Stimulated activated CD8-positive, alpha-beta memory T cell treated with anti-CD3 and anti-CD28 coated beads, Interleukin-15, amount 100 ng/mL, for 24 hours (primary cell): Measurements from ENCODE around the gene EXOC4.
"Not testable (repeated sequence)": the region's sequence is repeated elsewhere in the genome, so short reads cannot be mapped to it uniquely, and the experiment has no call there.

Experiments used
- DNase-seq: peaks from one replicate; pipeline ENCODE4 v3.0.0-alpha.2; 2020; ENCODE audit warnings: low read depth

EXOC4 gene

DNA sequence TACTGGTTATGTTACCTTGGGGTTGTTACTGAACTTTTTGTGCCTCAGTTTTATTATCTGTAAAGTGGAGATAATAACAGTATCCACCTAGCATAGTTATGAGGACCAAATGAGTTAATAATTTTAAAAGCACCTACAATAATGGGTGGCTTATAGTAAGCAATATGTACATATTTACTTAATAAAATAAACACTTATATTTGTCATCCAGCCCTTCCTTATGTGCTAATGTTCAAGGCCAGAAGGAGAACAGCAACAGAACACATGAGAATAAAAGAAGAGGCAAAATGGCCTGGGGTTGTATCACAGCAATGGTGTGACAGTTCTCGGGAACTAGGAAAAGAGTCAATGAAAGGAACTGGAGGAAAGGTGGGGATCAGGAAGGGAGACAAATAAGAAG lies 618.9 kb downstream of the EXOC4 start:
- no peak for DNase-seq

DNA sequence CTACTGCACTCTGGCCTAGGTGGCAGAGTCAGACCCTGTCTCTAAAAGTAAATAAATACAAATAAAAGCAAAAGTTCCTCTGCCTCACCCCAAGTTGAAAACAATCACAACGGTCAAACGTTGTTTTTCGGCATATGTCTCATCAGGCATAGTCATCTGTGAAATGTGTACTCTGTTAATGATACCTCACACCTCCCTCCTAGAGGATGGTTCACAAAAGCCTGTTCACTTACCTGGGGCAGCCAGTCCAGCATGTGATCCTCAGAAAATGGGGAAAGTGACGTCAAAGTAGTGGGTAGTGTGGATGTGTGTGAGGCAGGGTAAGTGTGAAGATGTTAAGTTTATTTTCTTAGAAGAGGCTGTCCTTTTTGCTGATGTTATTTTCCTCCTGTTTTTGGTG lies 620.3 kb downstream of the EXOC4 start:
- DNase-seq = no peak

DNA sequence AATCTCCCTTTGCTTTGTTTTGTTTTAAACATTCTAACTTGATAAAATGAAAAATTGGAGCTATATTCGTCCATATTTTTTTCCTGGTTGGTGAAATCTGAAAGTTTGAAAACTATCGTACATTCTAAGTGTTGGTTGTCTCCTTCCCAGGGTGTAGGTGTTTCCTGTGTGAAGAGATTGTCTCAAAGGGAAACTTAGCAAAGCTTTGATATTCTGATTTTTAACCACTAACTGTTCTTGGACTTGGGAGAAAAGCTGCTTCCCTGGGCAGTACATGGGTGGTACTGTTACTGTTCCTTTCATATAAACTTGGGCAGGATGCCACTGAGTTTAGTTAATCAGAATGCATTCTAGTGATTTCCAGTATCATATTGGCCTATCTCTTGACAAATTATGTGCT lies 620.8 kb downstream of the EXOC4 start:
- no peak for DNase-seq

DNA sequence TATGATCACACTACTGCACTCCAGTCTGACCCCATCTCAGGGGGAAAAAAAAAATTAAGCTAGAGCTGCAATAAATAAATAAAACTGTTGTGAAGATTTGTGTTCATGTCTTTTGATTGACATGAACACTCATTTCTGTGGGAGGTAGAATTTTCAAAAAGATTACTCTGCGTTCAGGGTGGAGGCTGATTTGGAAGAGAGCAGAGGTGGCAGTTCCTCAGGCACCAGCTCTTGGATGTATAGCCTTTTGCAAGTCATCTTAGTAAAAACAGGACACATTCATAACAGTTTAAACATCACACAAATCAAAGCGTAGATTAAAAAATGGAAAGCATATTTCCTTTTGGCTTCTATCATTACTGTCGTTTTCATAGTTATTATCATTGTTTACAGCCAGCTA lies 630.7 kb downstream of the EXOC4 start:
- DNase-seq = no peak

GRCh38 chr7:133885213-133885612 lies 632.3 kb downstream of the EXOC4 start:
- no peak for DNase-seq

DNA sequence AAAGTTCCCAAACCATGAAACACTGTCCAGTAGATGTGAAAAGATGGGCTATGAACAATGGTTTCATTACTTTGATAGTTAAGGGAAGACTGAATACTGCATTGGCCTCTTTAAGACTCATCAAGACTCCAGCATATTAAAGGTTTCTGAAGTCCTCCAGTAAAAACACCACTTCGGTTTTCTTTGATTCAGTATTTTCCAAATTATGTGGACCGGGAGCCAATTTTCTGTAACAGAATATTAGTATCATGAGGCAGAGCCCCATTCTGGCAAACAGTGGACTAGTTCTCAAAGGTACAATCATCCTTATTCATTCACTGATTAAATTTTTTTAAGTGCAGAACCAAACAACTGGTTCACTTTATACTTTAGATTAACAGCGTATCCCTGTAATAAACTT lies 633.2 kb downstream of the EXOC4 start:
- DNase-seq = no peak

- DNase-seq = no peak
These were observed 633.9 kb downstream of the EXOC4 start for GRCh38 chr7:133886797-133887196.

GRCh38 chr7:133887459-133887858 lies 634.6 kb downstream of the EXOC4 start:
- DNase-seq = no peak

GRCh38 chr7:133888061-133888930 lies 635.4 kb downstream of the EXOC4 start:
- no peak for DNase-seq

- no peak for DNase-seq
These were observed 651.9 kb downstream of the EXOC4 start for GRCh38 chr7:133904776-133905175.

DNA sequence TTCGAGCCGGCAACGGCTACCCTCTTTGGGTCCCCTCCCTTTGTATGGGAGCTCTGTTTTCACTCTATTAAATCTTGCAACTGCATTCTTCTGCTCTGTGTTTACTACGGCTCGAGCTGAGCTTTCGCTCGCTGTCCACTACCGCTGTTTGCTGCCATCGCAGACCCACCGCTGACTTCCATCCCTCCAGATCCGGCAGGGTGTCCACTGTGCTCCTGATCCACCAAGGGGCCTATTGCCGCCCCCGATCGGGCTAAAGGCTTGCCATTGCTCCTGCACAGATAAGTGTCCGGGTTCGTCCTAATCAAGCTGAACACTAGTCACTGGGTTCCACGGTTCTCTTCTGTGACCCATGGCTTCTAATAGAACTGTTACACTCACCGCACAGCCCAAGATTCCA lies 653.7 kb downstream of the EXOC4 start:
- not testable (repeated sequence) for DNase-seq

DNA sequence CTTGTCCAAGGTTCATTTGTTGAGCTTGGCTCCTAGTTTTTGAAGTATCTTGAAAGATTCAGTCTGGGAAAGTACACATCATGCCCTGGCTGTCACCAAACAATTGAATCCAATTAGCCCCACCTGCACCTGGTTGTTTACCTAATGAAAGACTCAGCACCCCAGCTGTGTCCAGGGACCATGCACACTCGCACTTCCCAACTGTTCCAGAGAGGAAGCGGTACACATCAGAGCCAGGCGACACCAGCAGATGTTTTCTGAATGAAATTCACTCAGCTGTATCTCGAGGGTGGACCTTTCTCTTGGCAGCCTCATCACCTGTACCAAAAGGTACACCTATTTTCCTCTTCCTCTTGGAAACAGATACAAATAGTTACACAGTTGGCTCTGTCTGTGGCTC lies 657.9 kb downstream of the EXOC4 start:
- DNase-seq = no peak

GRCh38 chr7:133911724-133912123 lies 658.8 kb downstream of the EXOC4 start:
- no peak for DNase-seq

GRCh38 chr7:133912916-133913697 lies 660.2 kb downstream of the EXOC4 start:
- no peak for DNase-seq

DNA sequence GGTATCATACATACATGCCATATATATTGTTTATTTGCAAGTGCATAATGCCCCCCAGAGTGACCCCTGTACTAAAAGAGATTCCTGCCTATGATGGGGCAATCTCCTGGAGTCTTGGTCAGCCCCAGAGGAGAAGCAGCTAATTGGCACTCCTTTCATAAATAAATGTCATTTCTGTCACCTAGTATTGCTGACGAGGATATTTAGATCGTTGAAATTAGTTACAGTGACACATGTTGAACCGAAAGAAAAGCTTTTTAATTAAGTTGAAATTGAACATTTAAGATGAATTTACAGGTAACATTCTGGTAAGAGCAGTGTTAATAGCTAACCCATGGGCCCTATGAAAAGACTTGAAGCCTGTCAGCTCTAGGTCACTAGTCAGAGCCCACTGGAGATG lies 663.7 kb downstream of the EXOC4 start:
- DNase-seq = no peak

GRCh38 chr7:133919810-133920209 lies 666.9 kb downstream of the EXOC4 start:
- no peak for DNase-seq

- DNase-seq = no peak
These were observed 668.8 kb downstream of the EXOC4 start for GRCh38 chr7:133921635-133922182.

DNA sequence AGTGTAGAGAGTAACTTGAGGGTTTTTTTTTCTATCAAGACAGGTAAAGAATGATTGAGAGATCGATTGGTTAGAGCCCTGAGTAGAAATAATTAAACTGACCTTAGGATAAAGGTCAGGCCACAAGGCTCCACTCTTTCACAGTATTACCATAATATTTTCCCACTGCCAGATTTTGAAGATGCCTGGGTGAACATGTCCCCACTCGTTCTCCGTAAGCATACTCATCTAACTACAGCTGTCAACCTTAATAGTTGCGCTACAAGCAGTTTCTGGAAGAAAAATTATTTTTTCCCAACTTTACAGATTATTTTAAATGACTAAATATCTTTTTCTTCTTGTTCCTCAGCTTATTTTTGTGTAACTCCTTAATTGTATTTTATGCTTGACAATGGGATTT lies 671.1 kb downstream of the EXOC4 start:
- DNase-seq = no peak

DNA sequence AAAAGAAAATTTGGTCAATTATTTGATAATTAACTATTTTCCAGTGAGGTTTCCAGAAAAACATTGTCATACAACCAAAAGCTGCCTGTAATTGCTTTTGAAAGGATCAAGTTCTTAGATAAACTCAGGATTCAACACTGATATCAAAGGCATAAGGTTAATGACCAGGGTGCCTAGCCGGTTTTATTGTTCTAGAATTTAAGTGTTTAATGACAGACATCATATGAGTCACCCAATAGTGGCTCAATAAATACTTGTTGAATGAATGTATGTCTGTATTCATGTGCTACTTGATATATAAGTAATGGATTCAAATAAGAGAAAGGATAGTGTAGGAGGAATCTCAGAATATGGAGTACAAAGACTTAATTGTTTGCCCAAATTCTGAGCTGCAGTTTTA lies 678.2 kb downstream of the EXOC4 start:
- no peak for DNase-seq

DNA sequence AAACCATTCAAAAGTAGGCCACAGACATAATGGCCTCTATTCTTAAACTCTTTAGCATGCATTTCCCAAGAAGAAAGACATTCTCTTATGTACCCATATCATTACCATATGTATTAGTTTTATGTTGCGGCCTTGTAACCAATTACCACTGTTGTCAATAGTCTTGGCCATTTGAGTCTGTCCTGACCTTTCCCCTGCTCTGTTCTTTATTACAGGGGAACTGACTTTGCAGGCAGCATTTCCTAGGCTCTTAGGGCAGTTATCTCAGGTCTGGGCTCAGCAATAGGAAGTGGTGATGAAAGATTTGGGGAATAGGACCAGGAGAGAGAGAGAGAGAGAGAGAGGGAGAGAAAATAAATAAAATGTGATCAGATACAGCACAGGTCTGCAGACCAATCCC lies 679.7 kb downstream of the EXOC4 start:
- DNase-seq = no peak

GRCh38 chr7:133934262-133934976 lies 681.5 kb downstream of the EXOC4 start:
- DNase-seq = no peak

- DNase-seq = no peak
These were observed 682.1 kb downstream of the EXOC4 start for GRCh38 chr7:133934977-133935330.

- DNase-seq = no peak
These were observed 683.2 kb downstream of the EXOC4 start for GRCh38 chr7:133936074-133936473.
